WI38 (cell line): ENCODE results near the gene POPDC3.

Experiments
- H3K4me3 ChIP-seq: 2 replicates; pipeline ENCODE4 v1.5.1; 2011; ENCODE audit warnings: low read depth, mild to moderate bottlenecking, control low read depth, low read length
- TF ChIP-seq, protein P1 (sequence below): IDR thresholded peaks from 2 replicates; pipeline ENCODE4 v1.5.1; 2012; ENCODE audit warnings: low read depth, mild to moderate bottlenecking, control low read depth, low read length

POPDC3 gene

DNA sequence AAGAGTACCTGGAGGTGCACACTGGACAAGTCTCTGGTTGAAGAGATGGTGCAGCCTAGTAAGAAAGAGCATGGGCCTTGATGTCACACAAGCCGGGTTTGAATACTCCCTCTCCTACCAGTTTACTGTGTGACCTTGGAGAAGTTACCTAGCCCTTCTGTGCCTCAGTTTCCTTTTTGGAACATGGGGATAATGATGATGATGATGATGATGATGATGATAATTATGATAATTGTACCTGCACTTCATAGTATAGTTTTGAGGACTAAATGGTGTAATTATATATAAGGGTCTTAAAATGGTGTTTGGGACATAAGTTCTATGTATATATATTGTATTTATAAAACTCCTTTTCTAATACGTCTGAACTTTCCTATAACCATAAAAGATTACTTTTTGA is 41.7 kb downstream of the POPDC3 start:
- TF ChIP-seq, protein P1, sequence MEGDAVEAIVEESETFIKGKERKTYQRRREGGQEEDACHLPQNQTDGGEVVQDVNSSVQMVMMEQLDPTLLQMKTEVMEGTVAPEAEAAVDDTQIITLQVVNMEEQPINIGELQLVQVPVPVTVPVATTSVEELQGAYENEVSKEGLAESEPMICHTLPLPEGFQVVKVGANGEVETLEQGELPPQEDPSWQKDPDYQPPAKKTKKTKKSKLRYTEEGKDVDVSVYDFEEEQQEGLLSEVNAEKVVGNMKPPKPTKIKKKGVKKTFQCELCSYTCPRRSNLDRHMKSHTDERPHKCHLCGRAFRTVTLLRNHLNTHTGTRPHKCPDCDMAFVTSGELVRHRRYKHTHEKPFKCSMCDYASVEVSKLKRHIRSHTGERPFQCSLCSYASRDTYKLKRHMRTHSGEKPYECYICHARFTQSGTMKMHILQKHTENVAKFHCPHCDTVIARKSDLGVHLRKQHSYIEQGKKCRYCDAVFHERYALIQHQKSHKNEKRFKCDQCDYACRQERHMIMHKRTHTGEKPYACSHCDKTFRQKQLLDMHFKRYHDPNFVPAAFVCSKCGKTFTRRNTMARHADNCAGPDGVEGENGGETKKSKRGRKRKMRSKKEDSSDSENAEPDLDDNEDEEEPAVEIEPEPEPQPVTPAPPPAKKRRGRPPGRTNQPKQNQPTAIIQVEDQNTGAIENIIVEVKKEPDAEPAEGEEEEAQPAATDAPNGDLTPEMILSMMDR: no peak
- no peak overlapping the region; the same call in 1 of the 2 replicates for H3K4me3 ChIP-seq

DNA sequence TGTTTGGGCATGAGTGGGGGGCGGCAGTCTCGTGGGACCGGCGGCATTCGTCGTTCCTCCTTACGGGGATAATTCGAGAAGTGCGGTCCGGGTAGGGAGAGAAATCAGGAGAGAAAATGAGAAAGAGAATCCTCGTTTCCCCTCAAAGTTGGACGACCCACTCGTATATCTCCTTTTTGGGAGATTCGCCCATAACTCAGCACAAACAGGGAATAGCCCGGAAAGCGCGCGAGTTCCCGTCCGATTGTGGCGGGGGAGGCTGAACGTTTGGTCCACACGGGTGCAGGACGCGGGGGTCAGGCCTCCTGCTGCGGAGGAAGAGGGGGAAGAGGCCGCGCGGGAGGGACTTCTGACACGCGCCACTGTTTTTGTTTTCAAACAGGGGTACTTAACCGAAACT is 42.4 kb downstream of the POPDC3 start:
- TF ChIP-seq, protein P1: no peak

DNA sequence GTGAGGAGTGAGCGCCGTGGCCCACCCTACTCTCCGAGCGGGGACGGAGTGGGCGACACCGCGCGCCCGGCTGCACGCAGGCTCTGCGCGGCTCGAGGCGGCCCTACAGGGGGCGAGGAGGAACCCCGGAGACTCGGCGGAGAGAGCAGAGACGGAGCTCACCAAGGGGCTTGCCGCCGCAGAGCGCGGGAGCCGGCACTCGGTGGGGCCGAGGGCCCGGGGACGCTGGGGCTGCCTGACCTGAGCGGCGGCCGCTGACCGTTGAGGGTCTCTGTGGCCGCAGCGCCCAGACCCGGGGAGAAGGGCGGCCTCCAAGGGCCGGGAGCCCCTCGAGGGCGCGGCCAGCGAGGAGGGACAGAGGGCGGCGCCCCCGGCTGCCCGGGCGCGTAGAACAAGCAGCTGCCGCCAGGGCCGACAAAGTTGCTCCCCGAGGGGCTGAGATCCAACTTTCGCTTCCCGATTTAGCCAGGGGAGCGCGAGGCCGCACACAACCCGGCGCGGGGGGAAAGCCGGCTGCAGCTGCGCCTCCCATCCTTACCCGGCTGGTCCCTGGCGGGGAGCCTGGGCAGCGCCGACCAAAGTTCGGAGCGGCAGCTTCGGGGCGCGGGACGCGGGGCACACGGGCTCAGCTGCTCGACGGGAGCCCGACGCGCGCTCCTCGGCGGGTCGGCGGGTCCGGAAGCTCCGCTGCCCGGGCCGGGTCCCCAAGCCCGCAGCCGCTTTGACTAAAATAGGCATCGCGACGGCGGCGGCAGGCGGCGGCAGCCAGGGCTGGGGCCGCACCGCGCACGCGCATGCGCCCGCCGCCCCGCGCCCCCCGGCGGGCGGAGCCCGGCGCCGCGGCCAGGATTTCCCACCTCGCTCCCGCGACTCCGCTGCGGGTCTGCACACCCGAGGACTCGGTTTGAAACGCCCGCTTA is 43.1 kb downstream of the POPDC3 start:
- TF ChIP-seq, protein P1: 0 out of 2 replicates have a peak, but pooled peaks have one; percentile 8
- H3K4me3 ChIP-seq: peak overlapping the region; percentile 88

More for the DNA sequence above, 42.4 kb downstream of the POPDC3 start:
- peak overlapping the region; percentile 88 for H3K4me3 ChIP-seq

DNA sequence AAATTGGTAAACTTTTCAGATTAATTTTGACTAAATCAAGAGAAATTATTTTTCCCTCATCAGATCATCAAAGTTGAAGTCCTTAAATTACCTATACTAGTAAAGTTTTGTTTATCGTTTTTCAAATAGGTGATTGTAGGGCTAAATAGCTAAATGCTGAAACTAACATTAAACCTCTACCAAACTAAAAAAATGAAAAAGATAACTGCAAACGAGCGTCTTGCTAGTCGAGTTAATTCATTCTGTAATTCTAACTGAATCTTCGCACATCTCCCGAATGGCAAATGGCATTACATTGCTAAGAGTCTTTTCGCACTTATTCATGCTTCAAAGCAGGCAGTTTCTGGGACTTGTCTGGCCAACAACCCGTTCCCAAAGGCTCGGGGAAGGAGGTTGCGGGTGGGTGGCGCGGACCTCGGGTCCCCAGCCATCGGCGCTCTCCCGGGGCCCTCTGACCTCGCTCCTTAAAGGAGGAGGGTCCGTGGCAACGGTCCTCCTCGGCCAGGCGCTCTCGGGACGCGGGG is 43.8 kb downstream of the POPDC3 start:
- peak overlapping the region; percentile 88 for H3K4me3 ChIP-seq
- TF ChIP-seq, protein P1: no peak

DNA sequence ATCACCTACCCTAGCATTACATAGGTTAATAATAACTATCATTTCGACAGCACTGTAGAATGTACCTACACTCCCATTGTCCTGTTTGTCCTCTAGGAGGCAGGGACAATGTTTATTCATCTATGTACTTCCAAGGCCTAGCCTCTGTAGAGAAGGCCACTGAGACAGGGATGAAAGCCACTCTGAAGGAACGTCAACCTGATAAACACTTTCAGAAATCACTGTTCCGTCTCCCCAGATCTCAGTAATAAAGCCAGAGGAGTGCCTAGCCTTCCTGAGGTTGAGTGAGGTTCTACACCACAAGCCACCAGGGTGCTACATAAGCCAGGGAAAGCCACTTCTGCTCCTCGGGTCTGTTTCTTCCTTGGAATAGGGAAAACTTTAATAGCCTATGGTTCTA is 44.8 kb downstream of the POPDC3 start:
- TF ChIP-seq, protein P1: no peak
- H3K4me3 ChIP-seq: no peak overlapping the region

DNA sequence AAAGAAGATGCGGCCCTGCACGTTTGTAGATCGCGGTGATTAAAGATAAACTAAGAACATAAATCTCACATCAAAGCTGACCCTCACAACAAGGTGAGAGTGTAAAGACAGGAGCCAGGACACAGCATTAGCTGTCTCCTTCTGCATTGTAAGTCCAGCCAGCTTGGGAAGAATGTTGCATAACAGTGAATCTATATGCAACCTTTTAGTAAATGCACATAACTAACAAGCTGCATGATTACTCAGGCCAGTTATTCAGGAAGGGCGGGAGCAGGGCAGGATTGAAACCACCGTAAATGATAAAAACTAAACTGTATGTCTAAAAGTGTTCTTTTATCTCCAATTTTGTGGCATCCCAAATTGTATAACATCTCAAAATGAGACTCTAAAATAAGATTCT is 57.1 kb downstream of the POPDC3 start:
- TF ChIP-seq, protein P1: no peak
- H3K4me3 ChIP-seq: no peak overlapping the region

DNA sequence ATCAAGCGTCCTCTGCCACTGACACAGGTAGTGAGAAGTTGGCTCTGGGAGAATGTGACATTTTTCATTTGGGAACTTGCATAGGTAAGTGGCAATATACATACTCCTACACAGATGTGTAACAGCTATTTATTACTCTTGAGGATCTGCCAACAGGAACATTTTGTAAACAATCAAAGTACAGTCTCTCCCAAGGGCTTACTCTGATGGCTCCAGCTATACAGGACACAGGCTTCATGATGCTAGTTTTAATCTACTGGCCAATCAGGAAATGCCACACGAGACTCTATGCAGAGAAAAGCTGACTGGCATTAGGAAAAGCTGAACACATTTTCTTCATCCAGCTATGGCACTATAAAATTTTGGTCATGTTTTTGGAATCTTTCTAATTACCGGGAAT is 57.8 kb downstream of the POPDC3 start:
- no peak overlapping the region for H3K4me3 ChIP-seq
- TF ChIP-seq, protein P1: no peak
